ENCODE measurements around the gene MIF. TPM values are rescaled to one million over a fixed set of nuclear protein-coding genes. Genes with fewer than 3 reads are reported as not detected.
"Not testable (repeated sequence)": the region's sequence is repeated elsewhere in the genome, so short reads cannot be mapped to it uniquely, and the experiment has no call there.

MIF gene
- polyA plus RNA-seq, 4 donors = 174 to 366 (median 191) TPM

- no peak for DNase-seq (ENCODE audit: low read depth in 4 of 4, low spot score in 3 of 4)
Observed at GRCh38 chr22:23899042-23899745, 5.0 kb downstream of the MIF start.

GRCh38 chr22:23900227-23900626 is 6.0 kb downstream of the MIF start:
- DNase-seq (ENCODE audit: low read depth in 4 of 4, low spot score in 3 of 4) = not testable (repeated sequence)

GRCh38 chr22:23901600-23901999 is 7.4 kb downstream of the MIF start:
- no peak for DNase-seq (ENCODE audit: low read depth in 4 of 4, low spot score in 3 of 4)

DNA sequence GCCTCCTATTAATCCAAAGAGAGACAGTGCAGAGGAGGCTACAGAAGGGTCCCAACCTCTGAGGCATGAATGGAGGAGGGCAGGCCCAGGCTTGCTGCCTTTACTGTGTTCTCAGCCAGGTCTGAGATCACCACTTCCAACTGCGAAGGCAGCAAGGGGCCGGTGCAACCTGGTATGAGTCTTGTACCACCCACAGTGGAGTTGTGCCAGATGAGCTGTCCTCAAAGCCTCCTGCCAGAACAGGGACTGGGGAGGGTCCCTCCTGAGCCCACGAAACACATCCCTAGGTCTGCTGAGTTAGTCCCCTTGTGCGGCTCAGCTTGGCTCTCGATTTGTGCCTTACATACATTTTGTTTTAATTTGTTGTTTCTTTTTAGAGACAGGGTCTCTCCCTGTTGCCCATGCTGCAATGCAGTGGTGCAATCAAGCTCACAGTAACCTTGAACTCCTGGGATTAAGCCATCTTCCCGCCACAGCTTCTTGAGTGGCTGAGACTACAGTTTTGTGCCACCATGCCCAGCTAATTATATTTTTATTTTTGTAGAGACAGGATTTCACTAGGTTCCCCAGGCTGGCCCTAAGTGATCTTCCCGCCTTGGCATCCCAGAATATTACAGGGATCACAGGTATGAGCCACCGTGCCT is 9.3 kb downstream of the MIF start:
- DNase-seq (ENCODE audit: low read depth in 4 of 4, low spot score in 3 of 4) = no peak

GRCh38 chr22:23904573-23905254 is 10.5 kb downstream of the MIF start:
- no peak for DNase-seq (ENCODE audit: low read depth in 4 of 4, low spot score in 3 of 4)

- no peak for DNase-seq (ENCODE audit: low read depth in 4 of 4, low spot score in 3 of 4)
Observed at GRCh38 chr22:23906641-23907040, 12.5 kb downstream of the MIF start.

DNA sequence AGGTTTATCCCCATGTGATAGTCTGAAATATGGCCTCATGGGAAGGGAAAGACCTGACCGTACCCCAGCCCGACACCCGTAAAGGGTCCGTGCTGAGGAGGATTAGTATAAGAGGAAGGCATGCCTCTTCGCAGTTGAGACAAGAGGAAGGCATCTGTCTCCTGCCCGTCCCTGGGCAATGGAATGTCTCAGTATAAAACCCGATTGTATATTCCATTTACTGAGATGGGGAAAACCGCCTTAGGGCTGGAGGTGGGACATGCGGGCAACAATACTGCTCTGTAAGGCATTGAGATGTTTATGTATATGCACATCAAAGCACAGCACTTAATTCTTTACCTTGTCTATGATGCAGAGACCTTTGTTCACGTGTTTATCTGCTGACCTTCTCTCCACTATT is 13.2 kb downstream of the MIF start:
- DNase-seq (ENCODE audit: low read depth in 4 of 4, low spot score in 3 of 4) = not testable (repeated sequence)

GRCh38 chr22:23908587-23909205 is 14.5 kb downstream of the MIF start:
- no peak for DNase-seq (ENCODE audit: low read depth in 4 of 4, low spot score in 3 of 4)

DNA sequence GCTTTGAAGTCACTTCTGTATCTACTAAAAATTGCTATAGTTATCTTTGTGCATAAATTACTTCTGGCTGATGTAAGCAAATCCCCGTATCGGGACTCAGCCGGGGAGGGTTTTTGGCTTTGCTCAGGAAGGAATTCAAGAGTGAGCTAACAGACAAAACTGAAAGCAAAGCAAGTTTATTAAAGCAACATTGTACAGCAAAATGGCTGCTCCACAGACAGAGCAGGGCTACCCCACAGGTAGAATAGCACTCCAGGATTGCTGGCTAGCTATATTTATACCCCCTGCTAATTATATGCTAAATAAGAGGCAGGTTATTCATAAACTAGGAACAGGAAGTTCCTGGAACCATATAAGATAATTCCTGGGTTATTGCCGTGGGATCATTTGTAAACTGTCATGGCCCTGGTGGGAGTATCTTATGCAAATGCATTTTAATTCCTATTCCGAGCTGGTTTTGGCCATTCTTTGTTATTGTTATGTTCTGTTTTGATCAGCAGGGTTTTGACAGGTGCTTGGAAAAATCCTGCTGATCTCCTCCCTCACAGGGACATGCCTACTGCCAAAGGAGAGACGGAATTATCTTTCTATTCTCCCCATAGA is 15.2 kb downstream of the MIF start:
- DNase-seq (ENCODE audit: low read depth in 4 of 4, low spot score in 3 of 4) = no peak

GRCh38 chr22:23910496-23911190 is 16.5 kb downstream of the MIF start:
- DNase-seq (ENCODE audit: low read depth in 4 of 4, low spot score in 3 of 4) = no peak

GRCh38 chr22:23911318-23911980 is 17.3 kb downstream of the MIF start:
- no peak for DNase-seq (ENCODE audit: low read depth in 4 of 4, low spot score in 3 of 4)

DNA sequence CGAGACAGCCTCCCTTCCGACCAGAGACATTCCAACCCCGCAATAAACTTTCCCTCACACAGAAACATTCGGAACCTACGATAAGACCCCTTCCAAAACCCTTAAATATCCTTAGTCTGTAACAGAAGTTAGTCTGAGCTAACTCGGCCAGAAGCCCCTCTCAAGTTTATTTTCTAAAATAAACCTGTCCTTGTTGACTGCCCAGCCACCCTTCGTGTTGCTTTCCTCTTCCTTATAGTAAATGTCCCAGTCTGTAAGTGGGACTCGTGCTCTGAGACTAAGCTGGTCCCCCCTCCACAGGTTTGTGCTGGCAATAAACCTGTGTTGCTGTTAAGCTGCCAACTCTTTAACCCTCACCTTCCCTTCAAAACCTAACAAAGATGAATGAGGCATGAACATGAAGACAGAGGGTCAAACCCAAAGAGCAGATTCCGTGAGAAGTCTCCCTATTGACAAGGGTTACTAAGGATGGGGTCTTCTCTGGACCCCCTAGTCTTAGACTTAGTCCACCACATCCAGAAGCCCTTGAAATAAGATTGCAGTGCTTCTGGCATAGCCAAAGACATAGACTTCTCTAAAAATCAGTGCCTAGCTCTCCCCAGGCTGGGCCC is 18.2 kb downstream of the MIF start:
- no peak for DNase-seq (ENCODE audit: low read depth in 4 of 4, low spot score in 3 of 4)

GRCh38 chr22:23913306-23913660 is 19.1 kb downstream of the MIF start:
- no peak for DNase-seq (ENCODE audit: low read depth in 4 of 4, low spot score in 3 of 4)

- peak; percentile 94 to 98 (median 96) for DNase-seq (ENCODE audit: low read depth in 4 of 4, low spot score in 3 of 4)
Observed at GRCh38 chr22:23913661-23914353, 19.6 kb downstream of the MIF start.

- DNase-seq (ENCODE audit: low read depth in 4 of 4, low spot score in 3 of 4) = no peak
Observed at GRCh38 chr22:23915290-23915689, 21.1 kb downstream of the MIF start.

DNA sequence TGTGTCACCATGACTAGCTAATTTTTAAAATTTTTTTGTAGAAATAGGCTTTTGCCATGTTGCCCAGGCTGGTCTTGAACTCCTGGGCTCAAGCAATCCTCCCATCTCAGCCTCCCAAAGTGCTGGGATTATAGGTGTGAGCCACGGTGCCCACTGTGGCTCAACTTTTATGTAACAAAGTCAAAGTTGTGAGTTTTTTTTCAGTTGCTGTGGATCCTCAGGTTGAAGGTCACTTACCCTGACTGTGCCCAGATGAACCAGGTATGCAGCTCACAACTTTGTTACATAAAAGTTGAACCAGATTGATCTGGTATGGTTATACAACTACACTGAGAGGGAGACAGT is 26.1 kb downstream of the MIF start:
- DNase-seq (ENCODE audit: low read depth in 4 of 4, low spot score in 3 of 4) = not testable (repeated sequence)

- not testable (repeated sequence) for DNase-seq (ENCODE audit: low read depth in 4 of 4, low spot score in 3 of 4)
Observed at GRCh38 chr22:23921586-23922201, 27.5 kb downstream of the MIF start.

- DNase-seq (ENCODE audit: low read depth in 4 of 4, low spot score in 3 of 4) = no peak
Observed at GRCh38 chr22:23922921-23923320, 28.7 kb downstream of the MIF start.

Data from right renal pelvis (tissue), 4 donors.